AG09309 (cell line): ENCODE results near the gene MX1.

Source experiments
- DNase-seq: peaks from one replicate; pipeline ENCODE4 v3.0.0-alpha.2; 2010; ENCODE audit warnings: low read depth
- H3K4me3 ChIP-seq: 2 replicates; pipeline ENCODE4 v1.5.1; 2011; ENCODE audit warnings: mild to moderate bottlenecking, low read depth, low read length, moderate library complexity; ENCODE audit not compliant: control insufficient read depth
- CTCF ChIP-seq: IDR thresholded peaks from 2 replicates; pipeline ENCODE4 v1.5.1; 2011; ENCODE audit warnings: mild to moderate bottlenecking, low read depth, low read length, inconsistent platforms; ENCODE audit not compliant: insufficient read depth, control insufficient read depth; ENCODE audit errors: missing control alignments

MX1 gene

GRCh38 chr21:41472753-41473548 is 46.9 kb downstream of the MX1 start:
- no peak for DNase-seq
- no peak overlapping the region for H3K4me3 ChIP-seq
- TF ChIP-seq CTCF = no peak

- DNase-seq = no peak
- no peak overlapping the region for H3K4me3 ChIP-seq
- no peak for TF ChIP-seq CTCF
Observed at GRCh38 chr21:41475714-41476420, 49.8 kb downstream of the MX1 start.

GRCh38 chr21:41477641-41478318 is 51.7 kb downstream of the MX1 start:
- DNase-seq = no peak
- no peak overlapping the region for H3K4me3 ChIP-seq
- TF ChIP-seq CTCF = no peak

- H3K4me3 ChIP-seq = no peak overlapping the region
- TF ChIP-seq CTCF = no peak
- no peak for DNase-seq
Observed at GRCh38 chr21:41478319-41479177, 52.5 kb downstream of the MX1 start.

- no peak for DNase-seq
- no peak for TF ChIP-seq CTCF
- no peak overlapping the region for H3K4me3 ChIP-seq
Observed at GRCh38 chr21:41479686-41480085, 53.6 kb downstream of the MX1 start.
